ENCODE results near the gene GALNT10.

GALNT10 gene

GRCh38 chr5:154179846-154180710 is 10.5 kb upstream of the GALNT10 start:
- FAIRE-seq = no peak
- peak; percentile 17 for DNase-seq (ENCODE audit: low spot score)

- no peak for DNase-seq (ENCODE audit: low spot score)
- no peak for FAIRE-seq
Measured at GRCh38 chr5:154181161-154181560, 9.4 kb upstream of the GALNT10 start.

DNA sequence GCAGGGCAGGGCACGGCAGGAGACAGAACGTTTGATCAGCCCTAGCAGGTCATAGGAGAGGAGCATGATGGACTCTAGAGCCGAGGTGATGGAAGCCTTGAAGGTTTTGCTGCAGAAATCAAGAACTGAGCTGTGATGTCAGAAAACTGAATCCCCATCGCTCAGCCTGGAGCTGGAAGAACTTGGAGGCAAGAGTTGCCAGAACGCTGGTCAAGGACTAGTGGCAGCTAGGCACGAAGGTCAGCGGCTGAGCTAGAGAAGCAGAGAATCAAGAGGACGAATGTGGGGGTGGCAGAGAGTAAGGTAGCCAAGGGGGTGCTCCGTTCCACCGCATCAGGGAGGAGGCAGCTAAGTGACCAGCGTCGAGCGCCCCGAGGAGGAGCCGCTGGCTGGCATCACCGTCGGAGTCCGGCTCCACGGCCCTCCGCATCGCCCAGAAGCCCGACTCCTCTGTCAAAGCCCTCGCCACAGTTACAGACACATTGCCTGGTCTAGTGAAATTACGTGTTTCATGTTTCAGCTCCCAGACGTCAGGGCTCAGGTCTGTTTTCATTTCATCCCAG is 1.2 kb upstream of the GALNT10 start:
- DNase-seq (ENCODE audit: low spot score) = no peak

DNA sequence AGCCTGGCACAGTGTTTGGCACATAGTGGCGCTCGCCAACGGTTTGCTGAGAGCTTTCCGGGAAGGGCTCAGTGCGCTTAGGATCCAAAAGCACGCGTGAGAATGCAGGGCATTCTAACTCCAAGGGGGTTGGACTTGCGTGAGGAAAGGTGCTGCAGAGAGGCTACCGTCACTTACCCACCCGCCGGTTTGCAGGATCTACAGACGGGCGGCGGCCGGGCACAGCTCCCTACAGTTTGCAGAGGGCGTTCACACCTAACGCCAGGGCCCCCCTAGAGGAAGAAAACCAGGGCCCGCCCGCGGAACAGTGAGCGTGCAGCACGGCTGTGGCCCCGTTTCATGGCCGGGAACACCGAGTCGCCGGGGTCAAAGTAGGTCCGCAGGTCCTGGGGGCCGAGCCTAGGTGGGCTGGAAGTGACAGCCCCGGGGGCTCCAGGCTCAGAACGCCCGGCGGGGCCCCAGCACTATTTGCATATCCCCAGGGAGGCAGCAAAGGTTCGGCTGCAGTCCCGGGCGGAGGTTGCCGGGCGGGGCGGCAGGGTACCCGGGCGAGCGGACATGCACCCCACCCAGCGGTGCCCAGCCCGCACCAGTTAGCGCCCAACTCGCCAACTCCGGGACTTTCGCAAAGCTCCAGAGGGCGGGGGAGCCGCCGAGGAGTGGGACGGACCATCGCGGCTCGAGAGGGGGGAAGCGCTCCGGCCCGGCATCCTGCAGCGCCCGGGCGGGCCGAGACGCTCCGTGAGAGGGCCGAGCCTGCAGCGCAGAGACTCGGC is 526 bp upstream of the GALNT10 start:
- DNase-seq (ENCODE audit: low spot score) (peak; percentile 64), FAIRE-seq (no peak)

More for the DNA sequence above, 1.2 kb upstream of the GALNT10 start:
- no peak for FAIRE-seq

GRCh38 chr5:154191467-154192261 is 1.1 kb downstream of the GALNT10 start:
- FAIRE-seq = no peak
- DNase-seq (ENCODE audit: low spot score) = no peak

DNA sequence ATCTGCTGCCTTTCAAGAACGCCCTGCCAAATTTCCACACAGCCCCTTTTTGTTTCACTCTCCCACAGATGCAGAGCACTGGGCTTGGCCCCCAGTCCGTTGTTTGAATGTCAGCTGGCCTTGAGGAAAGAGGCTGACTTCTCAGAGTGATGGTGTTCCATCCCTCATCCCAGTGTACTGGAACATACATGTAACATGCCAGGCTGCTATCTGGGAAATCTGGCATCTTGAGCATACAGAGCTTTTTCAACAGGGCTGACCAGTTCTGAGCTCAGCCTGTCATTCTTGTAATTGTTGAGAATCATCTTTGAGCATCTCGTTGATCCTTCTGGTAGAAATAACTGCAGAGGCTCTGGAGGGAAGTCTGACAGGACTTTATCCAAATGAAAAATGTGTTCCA is 2.8 kb downstream of the GALNT10 start:
- FAIRE-seq = no peak
- no peak for DNase-seq (ENCODE audit: low spot score)

DNA sequence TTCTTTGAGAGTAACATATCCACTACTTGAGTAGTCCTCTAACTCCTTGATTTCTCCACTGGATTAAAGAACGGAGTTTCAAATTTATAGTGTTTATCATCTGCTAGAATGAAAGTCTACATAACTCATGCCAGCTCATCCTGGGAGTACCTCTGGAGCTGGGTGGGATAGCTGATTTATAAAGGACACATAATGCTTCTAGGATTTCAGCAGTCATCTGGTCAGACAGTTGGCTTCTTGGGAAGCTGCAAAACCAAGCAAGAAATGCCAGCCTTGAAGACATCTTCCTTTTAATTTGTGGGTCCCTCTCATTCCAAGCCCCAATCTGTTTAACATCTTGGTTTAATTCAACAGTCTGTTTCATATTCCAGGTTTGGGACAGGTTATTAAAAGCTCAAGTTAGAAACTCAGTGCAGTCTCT is 3.2 kb downstream of the GALNT10 start:
- FAIRE-seq (no peak), DNase-seq (ENCODE audit: low spot score) (no peak)

DNA sequence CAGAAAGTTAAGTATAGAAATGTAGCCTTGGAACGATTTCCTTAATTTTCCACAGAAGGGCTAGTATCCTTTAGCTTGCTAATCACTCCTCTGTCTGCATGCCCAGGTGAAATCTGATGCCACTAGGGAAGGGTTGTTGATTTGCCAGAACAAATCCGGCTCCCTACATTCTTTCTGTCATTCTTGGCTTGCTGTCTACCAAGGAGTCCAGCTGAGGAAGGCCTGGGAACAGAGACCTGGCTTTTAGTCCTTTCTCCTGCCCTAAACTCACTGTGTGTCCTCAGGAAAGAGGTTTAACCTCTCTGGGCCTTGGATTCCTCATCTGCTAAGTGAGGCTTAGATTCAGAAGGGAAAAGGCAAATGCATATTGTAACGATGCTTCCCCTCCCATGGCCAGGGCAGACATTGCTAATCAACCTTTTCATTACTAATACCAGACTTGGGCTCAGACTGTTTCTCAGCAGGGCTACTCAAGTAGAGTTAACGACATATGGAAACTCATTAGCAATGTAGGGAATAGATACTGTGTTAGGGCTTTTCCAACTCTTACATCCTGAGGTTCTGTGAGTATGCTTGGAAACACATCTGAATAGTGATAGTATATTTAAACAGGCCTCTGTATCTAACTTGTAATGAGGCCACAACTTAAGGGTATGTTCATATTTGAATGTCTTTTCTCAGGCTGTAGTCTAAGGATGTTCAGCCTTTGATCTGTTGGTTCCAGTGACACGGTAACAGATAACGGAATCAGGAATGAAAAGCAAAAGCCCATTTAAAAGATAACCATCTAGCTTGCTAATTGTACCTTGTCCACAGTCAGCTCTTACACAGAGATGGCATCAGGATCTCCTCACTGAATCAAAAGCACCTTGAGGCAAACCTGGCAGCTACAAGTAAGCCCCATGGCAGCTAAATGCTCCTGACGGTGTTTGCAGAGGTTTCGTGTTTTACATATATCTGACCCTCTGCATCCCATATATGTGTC is 4.1 kb downstream of the GALNT10 start:
- FAIRE-seq (no peak), DNase-seq (ENCODE audit: low spot score) (no peak)

DNA sequence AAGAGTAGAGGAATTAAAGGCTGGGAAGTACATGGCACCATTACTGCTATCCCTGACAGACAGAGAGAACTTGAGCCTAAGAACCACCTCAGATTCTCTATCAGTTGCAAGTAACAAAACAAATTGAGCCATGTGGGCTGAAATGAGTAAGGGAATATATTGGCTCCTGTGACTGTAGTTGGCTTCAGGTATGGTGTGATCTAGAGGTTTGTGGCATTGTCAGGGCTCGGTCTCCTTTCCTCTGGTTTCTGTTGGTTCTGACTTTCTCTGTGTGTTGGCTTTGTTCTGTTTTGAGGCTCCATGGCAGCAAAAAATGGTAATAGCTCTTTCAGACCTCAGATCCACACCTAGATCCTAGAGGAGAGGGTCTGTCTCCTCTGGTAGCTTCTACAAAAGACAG is 5.7 kb downstream of the GALNT10 start:
- DNase-seq (ENCODE audit: low spot score) (no peak), FAIRE-seq (no peak)

- DNase-seq (ENCODE audit: low spot score) = no peak
- FAIRE-seq = no peak
Measured at GRCh38 chr5:154196955-154197652, 6.6 kb downstream of the GALNT10 start.

- DNase-seq (ENCODE audit: low spot score) (peak; percentile 89), FAIRE-seq (peak; percentile 88)
Measured at GRCh38 chr5:154197801-154198491, 7.4 kb downstream of the GALNT10 start.

- FAIRE-seq (peak; percentile 61), DNase-seq (ENCODE audit: low spot score) (peak; percentile 81)
Measured at GRCh38 chr5:154198611-154199230, 8.2 kb downstream of the GALNT10 start.

- FAIRE-seq (no peak), DNase-seq (ENCODE audit: low spot score) (no peak)
Measured at GRCh38 chr5:154199263-154199662, 8.7 kb downstream of the GALNT10 start.

- no peak for FAIRE-seq
- DNase-seq (ENCODE audit: low spot score) = no peak
Measured at GRCh38 chr5:154199671-154200220, 9.2 kb downstream of the GALNT10 start.

DNA sequence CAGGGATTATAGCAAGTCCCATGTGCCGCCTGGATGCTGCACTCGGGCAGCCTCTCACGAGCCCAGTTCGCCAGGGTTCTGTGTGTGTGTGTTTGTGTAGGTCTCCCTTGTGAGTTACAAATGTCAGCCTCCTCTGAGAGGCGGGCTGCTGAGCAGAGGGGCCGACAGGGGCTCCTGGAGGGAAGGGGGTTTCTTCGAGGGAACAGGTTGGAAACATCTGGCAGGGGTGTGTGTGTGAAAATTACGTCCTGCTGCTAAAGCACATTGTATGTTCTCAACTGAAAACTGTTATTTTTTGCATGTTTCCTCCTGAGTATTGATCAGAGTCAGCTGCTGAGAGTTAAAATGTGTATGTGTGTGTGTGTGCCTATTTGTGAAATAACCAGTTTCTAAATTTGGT is 9.7 kb downstream of the GALNT10 start:
- no peak for DNase-seq (ENCODE audit: low spot score)
- FAIRE-seq = no peak

DNA sequence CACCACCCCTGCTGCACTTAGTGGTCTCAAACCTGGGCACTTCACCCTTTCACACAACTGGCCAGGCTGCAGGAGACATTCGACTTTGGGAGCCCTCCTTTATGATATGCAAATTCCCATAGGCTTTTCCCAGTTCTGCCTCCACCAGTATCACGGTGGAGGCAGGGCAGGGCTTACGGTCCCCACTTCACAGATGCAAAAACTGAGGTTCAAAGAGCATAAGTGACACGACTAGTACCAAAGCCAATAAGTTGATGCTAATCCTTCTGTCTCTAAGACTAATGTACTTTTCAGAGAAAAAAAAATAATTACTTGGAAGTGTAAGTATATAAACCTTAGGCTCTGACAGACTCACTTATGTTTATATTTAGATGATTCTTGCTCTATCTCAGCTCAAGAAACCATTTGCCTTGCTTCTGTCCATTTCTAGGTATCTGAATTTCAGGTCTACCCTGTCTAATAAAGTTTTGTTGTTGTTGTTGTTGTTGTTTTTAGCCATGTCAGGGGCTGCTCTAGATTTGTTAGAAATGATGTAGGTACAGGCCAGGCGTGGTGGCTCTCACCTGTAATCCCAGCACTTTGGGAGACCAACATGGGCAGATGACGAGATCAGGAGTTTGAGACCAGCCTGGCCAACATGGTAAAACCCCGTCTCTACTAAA is 10.7 kb downstream of the GALNT10 start:
- DNase-seq (ENCODE audit: low spot score) (no peak), FAIRE-seq (no peak)

DNA sequence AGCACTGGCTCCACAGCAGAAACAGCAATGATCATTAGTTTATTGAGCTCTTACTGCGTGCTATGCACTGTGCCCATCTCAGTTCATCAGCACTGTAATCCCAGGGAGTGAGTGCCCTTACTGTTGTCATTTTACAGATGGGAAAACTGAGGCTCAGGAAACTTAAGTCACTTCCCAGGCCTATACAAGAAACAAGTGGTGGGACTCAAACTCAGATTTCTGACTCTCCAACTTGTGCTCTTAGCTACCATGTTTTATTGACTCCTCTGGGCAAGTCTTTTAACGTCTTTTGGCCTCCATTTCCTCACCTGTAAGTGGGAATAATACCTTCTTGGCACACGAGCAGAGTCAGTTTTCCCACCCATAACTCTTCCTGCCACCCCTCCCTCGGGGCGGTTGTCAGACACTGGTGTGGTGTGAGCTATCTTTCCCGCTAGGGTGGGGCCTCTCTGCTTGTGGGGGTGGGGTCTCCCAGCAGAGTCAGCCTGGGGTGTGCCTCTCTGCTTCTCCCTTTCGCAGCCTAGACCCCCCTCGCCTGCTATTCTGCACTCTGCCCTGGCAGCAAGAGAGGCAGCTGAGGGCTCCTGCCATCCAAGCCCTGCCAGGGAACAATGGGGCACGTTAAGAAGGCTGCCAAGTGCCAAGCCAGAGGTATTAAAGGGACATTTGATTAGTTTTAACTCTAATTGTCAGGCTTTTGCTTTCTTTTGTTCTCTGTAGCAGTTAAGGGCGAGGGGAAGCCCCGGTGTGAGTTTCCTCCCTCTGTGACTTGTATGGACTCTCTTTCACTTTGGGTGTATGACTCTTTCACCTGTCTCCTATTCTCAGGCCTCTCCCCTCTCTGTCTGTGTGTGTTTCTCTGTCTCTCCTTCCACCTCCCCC is 12.1 kb downstream of the GALNT10 start:
- DNase-seq (ENCODE audit: low spot score) (no peak), FAIRE-seq (no peak)

Data from RCC 7860 (cell line).